AG04450 (cell line): ENCODE data around the gene PTCD1. TPM values are rescaled to one million over a fixed set of nuclear protein-coding genes. Genes with fewer than 3 reads are reported as not detected.

Experiments used
- CTCF ChIA-PET: fragments of 300-600, 350-600 bp; formaldehyde crosslinking; extraction: SDS; loops from one replicate; lab custom pipeline; 2022; ENCODE audit warnings: antibody characterized with exemption, inconsistent platforms; lab: Charles Lee
- POLR2A ChIA-PET: fragments of 350-600 bp; formaldehyde crosslinking; extraction: SDS; loops from one replicate; lab custom pipeline; 2021; ENCODE audit warnings: antibody characterized with exemption, inconsistent platforms; lab: Yijun Ruan, JAX
- DNase-seq: peaks from one replicate; pipeline ENCODE4 v3.0.0-alpha.2; 2011; ENCODE audit warnings: low read depth, low spot score
- H3K27ac ChIP-seq: one replicate; pipeline ENCODE4 v1.5.1; 2012; ENCODE audit warnings: low read depth, low read length, control low read depth
- H3K27me3 ChIP-seq: one replicate; pipeline ENCODE4 v1.6.0; 2012; ENCODE audit warnings: low read length; ENCODE audit not compliant: control insufficient read depth, insufficient read depth
- H3K4me3 ChIP-seq: 2 replicates; pipeline ENCODE4 v1.5.1; 2011; ENCODE audit warnings: mild to moderate bottlenecking, low read depth, low read length, control low read depth
- H3K9me3 ChIP-seq: 2 replicates; pipeline ENCODE4 v1.5.1; 2012; ENCODE audit warnings: low read length; ENCODE audit not compliant: control insufficient read depth, insufficient read depth
- CTCF ChIP-seq: IDR thresholded peaks from 2 replicates; pipeline ENCODE4 v1.5.1; 2011; ENCODE audit warnings: low read depth, low read length, control low read depth, inconsistent platforms
- polyA plus RNA-seq: library from polyadenylated mRNA; depleted of rRNA; stranded (reverse); fragments of >200 nt; gene quantifications from 2 replicates; pipeline ENCODE4 v1.2.3, GENCODE V29; 2011

Gene PTCD1
- polyA plus RNA-seq, 1 experiment, result 2.7 TPM

GRCh38 chr7:99408379-99409191 lies 30.0 kb downstream of the PTCD1 start, which contains the start of the genes BUD31 and PDAP1:
TSS of gene BUD31 (plus strand) at chr7:99408969. CDS start at chr7:99411093, 2,124 bp downstream.
TSS of gene PDAP1 (minus strand) at chr7:99408597. CDS start at chr7:99408548, 49 bp downstream.
- H3K9me3 ChIP-seq, result no peaks in the 10 kb centered on the region
- CTCF ChIA-PET, result interaction anchor here (1.1 kb wide), 1 partner anchor 8 kb away, joined by 3 read pairs; no protein-coding TSS in a partner anchor
- POLR2A ChIA-PET, result interaction anchor here (0.6 to 1.9 kb wide), 16 partner anchors 8 to 430 kb away, joined by 3 to 12 read pairs (median 5); partner anchors contain the start of genes ARPC1A, CPSF4, PTCD1 and ZNF789
- no peaks in the 10 kb centered on the region for H3K27me3 ChIP-seq
- TF ChIP-seq CTCF, result no peak
- DNase-seq, result peak; percentile 88
- H3K27ac ChIP-seq, result peak within 1 kb of the TSS; percentile 99
- H3K4me3 ChIP-seq, result peak within 1 kb of the TSS; percentile 99

GRCh38 chr7:99407872-99408378 lies 30.7 kb downstream of the PTCD1 start:
- no peak for DNase-seq
- ChIA-PET POLR2A (interaction anchor here (0.8 to 1.9 kb wide), 7 partner anchors 8 to 429 kb away, joined by 3 to 12 read pairs (median 6); partner anchors contain the start of genes ARPC1A, CPSF4 and PTCD1), CTCF (interaction anchor here (1.1 kb wide), 1 partner anchor 8 kb away, joined by 3 read pairs; no protein-coding TSS in a partner anchor)
- Histone ChIP-seq H3K9me3 (no peaks in the 10 kb centered on the region), H3K27me3 (no peaks in the 10 kb centered on the region), H3K27ac (peak overlapping the region; percentile 95), H3K4me3 (peak overlapping the region; percentile 99)
- TF ChIP-seq CTCF, result no peak

- POLR2A ChIA-PET, result no interaction called here
- Histone ChIP-seq H3K4me3 (peak overlapping the region; percentile 99), H3K27ac (no peak overlapping the region), H3K9me3 (no peaks in the 10 kb centered on the region), H3K27me3 (no peaks in the 10 kb centered on the region)
- no peak for DNase-seq
- no peak for TF ChIP-seq CTCF
- CTCF ChIA-PET, result interaction anchor here (0.9 kb wide), 1 partner anchor 9 kb away, joined by 5 read pairs; no protein-coding TSS in a partner anchor
These were observed 32.0 kb downstream of the PTCD1 start for GRCh38 chr7:99406557-99406956.

GRCh38 chr7:99404977-99405320 lies 33.6 kb downstream of the PTCD1 start:
- Histone ChIP-seq H3K27me3 (no peaks in the 10 kb centered on the region), H3K9me3 (no peaks in the 10 kb centered on the region), H3K4me3 (no peak overlapping the region), H3K27ac (no peak overlapping the region)
- DNase-seq, result no peak
- TF ChIP-seq CTCF, result no peak
- ChIA-PET POLR2A (no interaction called here), CTCF (no interaction called here)
